HG02759 (cell line): ENCODE measurements around the gene DNPH1.

Experiments used
- ATAC-seq: cut with Tn5 transposase; IDR thresholded peaks from one replicate; pipeline ENCODE4 v1.9.1; 2021; ENCODE audit warnings: mild to moderate bottlenecking, moderate library complexity; ENCODE audit not compliant: unreplicated experiment

The DNPH1 gene, protein sequence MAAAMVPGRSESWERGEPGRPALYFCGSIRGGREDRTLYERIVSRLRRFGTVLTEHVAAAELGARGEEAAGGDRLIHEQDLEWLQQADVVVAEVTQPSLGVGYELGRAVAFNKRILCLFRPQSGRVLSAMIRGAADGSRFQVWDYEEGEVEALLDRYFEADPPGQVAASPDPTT

DNA sequence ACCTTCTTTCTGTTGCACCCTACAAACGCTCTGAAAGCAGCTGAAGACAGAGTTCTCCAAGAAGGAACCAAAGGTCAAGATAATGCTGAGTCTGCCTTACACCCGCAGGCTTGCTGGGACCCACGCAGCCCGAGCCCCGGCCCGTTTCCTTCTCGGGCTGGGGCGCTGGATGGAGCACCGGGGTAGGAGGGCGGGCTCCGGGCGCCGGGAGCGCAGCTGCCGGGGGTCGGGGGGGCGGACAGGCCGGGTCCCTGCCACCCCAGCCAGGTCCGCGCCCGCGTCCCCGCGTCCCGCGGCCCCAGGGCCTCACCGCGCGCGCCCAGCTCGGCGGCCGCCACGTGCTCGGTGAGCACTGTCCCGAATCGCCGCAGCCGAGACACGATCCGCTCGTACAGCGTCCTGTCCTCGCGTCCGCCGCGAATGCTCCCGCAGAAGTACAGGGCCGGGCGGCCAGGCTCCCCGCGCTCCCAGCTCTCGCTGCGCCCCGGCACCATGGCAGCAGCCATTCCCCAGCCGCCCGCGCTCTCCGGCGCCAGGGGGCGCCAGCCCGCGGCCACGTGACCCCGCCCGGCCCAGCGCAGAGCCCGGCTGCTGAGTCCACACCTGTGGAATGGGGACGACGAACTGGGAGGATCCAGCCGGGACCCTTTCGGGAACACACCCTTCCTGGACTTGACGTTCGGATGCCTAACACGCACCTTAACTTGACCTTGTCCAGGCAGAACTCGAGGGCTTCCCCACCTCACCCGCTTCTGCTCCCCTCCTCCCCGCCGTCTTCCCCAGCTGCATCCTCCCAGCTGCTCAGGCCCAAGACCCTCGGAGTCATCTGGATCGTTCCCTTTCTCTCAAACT lies at the start of gene DNPH1:
Gene DNPH1 (minus strand): TSS at position 531 of the 852 bp plus-strand sequence. CDS start 25 bp downstream, at position 506.
- ATAC-seq: peak; percentile 83

DNA sequence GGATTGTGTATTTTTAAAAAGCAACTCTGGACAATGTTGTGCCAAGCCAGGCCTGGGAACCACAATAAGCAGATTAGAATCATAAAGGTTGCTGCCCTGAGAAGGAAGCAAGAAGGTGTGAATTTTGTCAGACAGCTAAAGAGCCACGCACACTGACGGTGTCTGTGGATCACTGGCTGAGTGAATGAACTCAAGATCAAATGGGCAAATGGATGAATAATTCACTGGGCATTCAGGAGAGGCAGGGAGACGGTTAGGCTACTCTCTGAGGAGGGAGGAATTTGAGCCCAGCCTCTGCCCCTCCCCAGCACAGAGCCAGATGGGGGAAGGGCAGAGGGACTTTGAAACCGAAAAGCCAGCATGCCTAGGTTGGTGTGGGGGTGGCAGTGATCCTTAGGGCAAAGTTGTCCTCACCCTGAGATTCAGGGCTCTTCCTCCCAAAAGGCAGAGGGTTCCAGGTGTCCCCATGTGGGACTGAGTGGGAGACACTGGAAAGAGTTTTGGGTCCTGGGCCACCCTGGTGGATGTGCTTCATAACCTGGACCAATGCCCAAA lies 49.3 kb upstream of the DNPH1 start:
- ATAC-seq: no peak

DNA sequence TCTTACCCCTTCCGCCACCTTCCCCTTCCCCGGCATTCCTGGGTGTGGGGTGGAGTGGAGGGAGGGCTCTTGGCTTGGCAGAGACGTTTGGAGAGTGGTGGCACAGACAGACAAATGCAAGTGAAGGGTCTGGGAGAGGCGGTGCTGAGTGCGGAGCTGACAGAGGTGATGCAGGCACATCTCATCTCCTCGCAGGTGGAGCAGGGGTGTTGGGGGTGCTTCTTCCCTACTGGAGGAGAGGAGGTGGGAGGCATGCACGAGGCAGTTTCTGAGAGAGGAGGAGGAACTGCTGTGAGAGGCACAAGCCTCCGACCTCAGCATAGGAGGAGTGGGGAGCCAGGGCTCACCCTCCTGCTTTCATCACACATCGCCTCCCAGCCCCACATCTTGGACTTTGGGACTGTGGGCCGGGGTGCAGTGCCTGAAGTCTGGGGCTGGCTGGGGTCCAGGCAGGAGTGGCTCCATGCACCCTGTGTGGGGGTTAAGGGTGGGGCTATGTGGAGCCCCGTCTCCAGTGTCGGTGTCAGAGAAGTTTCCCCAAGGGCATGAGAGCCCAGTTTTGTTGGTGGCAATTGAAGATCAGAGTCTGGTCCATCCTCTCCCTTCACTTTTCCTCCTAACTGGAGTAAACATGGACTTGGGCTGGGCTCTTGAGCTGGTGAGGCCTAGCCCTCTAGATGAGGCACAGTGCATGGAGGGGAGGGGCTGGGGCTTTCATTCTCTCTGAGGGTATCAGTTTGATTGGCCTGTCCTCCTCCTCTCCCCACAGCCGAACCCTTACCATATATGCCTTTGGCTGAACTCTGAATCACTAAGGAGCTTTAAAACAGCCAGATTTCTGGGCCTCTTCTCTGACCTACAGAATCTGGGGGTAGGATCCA lies 48.6 kb upstream of the DNPH1 start:
- no peak for ATAC-seq

DNA sequence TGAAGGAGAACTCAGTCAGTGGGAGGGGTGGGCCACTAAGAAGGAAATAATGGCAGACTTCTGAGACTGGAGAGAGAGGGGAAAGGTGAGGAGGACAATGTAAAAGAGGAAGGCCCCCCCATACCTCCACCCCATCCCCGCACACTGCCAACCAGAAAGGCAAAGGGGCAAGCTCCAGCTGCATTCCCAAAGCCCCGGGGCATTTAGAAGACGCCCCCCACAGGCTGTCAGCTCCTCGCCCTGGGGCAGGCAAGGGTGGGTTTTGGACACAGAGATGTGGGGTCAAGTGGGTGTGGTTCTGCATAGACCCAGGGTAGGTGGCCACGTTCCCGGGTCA lies 48.0 kb upstream of the DNPH1 start:
- no peak for ATAC-seq

DNA sequence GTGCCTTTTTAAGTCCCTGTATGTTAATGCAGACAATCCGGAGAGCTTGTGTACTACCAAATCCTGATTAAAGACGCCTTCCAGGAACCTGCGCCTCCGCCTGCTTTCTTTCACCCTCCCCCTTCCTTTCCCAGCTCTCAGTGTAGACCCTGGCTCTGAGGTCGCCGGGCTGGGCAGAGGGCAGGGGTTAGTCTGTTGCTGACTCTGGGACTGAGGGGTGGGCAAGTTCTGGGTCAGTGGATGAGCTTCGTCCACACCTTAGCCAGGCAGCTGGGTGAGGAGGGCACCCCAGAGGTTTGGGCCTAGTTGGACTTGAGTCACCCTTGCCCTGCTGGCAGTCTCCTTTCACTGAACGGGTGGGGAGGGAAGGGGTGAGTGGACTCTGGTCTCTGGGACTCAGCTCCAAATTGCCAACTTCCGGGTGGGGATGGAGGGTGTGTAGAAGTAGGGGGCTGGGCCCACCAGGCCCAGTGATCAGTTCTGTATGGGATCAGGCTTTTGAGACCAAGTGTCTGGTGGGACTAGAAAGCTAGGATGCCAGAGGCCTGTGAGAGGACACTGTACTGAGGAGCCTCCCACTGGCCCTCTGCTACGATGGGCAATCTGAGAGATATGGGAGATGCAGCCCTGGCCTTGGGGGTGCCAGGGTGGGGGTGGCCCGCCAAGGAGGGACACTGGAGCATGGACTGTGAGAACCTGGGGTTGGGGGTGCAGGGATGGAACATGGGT lies 47.5 kb upstream of the DNPH1 start:
- ATAC-seq: no peak

DNA sequence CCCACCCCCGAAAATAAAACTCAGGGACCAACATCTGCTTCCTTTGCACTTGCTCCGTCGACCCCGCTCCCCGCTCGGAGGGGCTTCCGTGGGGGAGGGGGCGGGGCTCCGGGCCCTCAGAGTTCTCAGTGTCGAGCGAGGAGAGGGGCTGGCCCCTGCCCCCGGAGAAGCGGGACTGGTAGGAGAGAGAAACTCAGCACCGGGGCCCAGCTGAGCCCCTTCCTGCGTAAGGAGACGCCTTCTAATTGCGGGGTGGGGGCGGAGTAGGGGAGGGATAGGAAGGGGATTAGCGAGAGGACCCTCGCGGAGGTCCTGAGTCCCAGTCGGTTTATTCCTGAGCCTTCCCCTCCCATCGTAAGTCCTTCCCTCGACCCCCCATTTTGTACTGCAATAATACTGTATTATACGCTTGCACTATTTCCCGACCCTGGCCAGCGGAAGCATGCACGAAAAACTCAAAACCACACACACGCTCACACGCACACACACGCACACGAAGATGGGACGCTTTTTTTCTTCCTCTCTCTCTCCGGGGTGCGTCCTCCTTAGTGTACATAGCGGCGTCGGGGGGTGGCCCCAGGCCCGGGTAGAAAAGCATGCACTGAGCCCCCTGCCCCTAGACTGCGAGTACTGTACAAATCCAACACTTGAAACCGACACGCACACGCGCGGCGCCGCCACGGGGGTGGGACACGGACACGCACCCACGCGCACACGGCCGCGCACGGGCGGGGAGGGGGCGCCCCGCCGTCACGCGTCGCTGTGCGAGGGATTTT lies 46.7 kb upstream of the DNPH1 start:
- no peak for ATAC-seq

DNA sequence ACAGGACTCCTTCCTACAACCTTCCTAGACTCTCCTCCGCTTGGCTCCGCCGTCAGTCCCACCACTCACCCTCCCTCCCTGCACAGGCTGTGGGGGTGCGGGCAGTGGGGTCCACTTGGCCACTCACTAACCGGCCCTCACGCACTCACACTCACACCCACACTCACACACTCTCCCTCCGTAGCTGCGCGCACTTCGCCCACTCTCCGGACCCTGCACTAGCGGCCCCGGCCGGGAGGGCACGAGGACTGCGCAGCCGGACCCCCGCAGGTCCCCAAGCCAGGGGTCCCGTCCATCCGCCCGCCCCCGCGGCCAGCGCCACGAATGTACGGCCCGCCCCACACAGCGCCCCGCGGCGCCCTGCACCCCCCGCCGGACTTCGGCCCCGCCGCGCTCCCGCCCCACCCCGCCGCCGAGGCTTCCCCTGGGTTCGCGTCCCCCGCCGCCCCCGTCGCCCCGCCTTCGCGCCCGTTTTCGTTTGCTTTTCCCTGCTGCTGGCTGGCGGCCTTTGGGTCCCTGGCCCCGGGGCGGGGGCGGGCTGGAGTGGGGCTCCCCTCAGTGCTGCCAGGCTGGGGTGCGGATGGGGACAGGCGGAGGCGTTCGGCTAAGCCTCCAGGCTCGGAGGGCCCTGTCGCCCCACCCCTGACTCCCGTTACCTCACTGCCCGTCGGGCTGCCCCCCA lies 45.8 kb upstream of the DNPH1 start:
- no peak for ATAC-seq

DNA sequence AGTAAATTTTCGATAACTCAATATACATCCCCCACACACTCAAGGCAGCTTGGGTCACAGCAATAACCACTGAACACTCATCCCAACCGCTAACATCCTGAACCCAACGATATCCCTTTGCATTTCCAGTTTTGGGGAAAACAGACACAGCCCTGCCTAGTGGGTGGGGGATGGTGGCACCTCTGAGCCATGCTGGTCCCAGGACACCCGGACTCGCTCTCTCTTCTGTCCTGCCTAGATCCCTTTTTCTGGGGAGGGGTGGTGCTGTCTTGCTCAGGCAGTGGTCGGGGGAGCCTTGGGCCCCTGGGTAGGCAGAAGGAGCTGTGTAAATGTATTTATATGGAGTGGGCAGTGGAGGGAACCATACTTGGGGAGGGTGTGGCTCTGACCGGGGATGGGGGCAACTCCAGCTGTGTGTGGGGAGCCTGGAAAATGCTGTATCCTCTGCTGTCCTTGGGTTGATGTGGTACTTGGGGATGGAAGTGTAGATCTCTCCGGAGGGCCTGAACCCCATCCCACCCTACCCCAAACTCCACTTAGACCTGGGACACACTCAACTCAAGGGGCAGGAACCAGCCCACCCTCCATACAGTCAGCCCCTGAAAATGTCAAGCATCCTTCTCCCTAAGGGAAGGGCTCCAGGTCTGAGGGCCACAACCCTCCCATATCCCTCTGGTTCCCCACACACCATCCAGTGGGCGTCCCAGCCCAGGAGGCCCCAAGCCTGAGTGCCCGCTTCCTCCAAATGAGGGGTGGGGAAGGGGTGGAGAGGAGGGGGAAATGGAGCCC lies 45.0 kb upstream of the DNPH1 start:
- no peak for ATAC-seq

DNA sequence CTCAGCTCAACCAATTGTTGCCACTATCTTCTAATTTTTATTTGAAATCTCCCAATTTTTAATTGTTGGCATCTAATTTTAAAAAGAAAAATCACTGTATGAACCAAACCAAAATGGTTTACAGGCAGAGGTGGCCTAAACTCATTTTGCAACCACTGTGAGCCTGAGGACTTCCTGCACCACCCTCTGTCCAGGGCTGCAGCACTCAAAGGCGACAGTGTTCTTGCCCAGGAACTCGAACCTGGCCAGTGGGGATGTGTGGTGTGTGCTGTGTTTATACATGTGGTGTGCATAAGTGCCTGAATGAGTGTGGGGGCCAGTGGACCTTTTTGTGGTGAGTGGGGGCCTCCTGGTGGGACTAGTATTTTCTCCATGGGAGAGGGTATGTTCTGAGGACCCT lies 44.4 kb upstream of the DNPH1 start:
- ATAC-seq: no peak

DNA sequence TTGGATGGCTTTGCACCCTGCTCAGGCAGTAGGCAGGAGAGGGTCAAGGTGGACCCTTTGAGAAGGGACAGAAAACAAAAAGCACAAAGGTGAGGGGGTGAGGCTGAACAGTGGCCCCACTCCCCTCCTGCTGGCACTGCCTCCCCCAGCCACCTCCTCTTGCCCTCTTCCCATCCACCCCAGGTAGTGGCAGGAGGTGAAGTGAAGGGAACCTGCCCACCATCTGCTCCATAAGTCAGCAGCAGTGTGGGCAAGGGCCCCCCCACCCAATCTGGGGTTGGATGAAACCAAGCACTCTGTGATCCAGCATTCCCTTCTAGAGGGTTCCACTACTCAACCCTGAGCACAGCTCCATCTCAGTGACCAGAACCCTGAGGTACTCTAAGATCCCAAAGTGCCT lies 42.7 kb upstream of the DNPH1 start:
- ATAC-seq: no peak

DNA sequence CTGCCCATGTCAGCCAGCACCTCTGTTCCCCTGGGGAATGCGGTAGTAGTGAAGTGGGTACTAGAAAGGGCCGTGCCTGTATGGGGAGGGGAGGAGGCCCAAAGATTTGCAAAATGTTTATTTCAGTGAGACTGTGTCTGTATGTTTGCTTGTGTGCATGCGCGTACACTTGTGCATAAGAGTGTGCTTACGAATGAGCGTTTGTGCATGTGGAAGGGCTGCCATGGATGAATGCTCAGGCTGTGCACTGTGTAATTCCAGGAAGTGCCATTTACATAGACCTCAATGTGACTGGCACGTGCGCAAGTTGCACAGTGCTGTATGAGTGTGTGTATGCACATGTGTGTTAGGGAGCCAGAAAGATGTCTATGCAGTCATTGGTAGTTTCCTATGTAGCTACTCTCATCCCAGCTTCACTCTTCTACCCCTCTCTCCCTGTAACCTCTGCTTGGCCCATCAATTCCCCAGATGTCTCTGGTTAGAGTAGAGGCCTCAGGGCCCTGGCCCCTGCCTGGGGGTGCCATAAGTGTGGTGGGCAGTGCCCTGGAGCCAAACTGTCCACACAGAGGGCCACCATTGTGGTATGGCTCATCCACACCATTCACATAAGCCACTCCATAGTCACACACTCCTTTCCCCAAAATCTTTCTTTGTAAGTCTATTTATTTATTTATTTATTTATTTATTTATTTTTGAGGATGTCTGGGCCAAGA lies 42.0 kb upstream of the DNPH1 start:
- ATAC-seq: no peak

DNA sequence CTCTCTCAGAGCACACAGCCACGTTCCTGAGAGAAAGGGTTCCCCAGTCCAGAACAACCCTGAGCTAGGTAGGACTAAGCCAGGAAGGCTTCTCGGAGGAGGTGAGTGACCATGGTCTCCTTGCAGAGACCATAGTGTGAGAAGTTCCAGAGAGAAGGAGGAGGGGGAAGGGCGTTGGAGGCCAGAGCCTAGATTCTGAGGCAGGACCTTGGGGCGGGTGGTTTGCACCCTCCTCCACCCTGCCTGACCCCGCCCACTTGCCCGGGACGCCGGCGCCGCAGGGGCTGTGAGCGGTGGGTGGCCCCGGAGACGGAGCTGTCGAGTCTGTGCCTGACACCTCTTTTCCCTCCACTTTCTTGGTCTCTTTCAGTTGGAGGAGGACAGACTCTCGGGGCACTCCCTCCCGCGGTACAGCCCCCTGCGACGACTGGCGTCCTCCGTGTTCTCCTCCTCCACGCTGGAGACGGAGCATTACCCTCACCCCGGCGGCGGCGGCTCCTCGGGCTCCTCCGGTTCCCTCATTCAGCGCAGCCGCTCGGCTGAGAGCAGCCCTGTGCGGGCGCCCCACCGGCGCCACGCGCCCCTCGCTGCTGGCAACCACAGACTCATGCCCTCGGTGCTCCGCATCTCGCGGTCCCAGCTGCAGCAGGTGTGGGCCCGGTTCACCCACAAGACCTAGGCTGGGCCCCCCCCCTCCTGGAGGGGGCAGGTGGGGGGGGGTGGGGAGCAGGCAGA lies 40.2 kb upstream of the DNPH1 start:
- no peak for ATAC-seq

DNA sequence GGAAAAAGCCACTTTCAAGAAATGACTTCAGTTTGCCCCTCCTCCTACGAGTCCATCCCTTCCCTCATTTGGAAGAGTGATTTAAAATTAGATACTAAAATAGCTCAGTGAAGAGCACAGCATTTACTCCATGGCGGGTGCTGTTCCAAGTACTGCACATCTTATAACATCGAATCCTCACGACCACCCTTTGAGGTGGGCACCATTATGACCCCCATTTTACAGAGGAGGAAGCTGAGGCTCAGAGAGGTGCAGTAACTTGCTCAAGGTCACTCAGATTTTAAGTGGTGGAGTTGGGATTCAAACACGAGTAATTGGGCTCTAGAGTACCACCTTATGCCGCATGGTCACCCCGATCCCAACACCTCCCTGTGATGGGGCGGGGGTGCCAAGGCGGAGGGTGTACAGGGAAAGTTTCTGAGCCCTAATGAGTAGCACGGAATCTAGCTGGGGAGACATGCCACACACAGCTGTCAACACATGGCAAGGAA lies 39.5 kb upstream of the DNPH1 start:
- ATAC-seq: no peak

DNA sequence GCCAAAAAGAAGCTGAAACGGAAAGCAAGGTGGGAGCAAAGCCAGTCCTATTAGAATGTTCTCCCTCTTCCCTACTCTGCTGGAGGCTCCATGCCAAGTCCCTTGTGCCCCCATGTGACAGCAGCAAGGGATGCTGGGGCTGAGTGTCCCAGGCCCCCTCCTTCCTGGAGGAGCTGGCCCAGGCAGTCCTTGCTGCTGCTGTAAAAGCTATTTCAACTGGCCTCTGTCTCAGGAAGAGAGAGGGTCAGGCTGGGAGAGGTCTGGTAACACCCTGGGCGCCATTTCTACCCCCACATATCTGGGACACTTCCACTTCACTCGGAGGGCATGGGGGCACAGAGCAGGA lies 39.0 kb upstream of the DNPH1 start:
- no peak for ATAC-seq

DNA sequence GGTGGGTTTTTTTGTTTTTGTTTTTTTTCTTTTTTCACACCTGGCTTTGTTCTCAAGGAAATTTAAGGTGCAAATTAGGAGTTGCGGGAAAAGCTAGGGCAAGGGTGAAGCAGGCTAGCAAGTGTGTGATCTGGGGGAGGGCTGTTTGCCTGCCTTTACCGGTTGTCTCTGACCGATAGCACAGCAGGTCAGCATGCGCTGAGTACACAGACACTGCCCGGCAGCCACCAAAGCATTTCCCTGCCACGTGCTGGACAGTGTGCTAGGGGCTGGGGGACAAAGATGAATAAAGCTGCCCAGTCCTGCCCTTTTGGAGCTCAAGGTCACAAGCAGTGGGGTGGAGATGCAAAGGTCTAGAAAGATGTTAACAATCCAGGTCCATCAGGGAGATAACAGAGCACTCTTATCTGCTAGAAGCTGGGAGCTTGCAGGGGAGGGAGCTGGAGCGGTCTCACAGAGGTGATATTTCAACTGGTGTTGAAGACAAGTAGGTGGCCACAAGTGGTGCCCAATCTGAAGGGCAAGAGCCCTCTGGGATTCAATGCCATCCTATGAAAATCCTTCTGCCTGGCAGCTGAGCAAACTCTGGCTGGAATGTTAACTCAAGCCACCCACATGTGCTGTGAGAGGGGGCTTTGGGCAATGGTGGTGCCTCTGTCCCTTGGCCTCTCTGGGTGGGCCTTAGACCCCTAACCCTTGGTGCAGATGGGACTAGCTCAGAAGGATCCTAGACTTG lies 38.5 kb upstream of the DNPH1 start:
- no peak for ATAC-seq

DNA sequence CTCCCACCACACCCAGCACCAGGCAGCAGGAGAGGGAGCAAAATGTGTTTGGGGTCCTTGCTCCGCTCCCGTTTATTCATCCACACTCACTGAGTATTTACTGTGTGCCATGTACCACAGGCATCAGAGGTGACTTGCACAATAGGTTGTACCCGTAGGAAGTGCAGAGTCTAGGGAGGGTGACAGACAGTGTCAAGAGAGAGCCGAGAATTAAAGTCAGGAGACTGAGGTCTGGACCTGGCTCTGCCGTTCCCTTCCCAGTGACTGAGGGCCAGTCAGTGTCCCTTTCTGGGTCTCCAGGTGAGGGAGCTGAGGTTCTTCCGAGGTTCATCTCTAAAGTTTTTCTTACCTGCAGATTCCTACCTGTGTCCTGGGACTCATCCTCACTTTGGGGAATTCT lies 36.3 kb upstream of the DNPH1 start:
- ATAC-seq: no peak
